ENCODE measurements around the gene GALNT9.

GRCh38 chr12:132335179-132335756 is 5.9 kb upstream of the GALNT9 start:
- TF ChIP-seq, protein P1, sequence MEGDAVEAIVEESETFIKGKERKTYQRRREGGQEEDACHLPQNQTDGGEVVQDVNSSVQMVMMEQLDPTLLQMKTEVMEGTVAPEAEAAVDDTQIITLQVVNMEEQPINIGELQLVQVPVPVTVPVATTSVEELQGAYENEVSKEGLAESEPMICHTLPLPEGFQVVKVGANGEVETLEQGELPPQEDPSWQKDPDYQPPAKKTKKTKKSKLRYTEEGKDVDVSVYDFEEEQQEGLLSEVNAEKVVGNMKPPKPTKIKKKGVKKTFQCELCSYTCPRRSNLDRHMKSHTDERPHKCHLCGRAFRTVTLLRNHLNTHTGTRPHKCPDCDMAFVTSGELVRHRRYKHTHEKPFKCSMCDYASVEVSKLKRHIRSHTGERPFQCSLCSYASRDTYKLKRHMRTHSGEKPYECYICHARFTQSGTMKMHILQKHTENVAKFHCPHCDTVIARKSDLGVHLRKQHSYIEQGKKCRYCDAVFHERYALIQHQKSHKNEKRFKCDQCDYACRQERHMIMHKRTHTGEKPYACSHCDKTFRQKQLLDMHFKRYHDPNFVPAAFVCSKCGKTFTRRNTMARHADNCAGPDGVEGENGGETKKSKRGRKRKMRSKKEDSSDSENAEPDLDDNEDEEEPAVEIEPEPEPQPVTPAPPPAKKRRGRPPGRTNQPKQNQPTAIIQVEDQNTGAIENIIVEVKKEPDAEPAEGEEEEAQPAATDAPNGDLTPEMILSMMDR (conservative IDR thresholded peaks at IDR 0.05 in 1 of 2, IDR thresholded peaks at IDR 0.05 in 1 of 2; ENCODE audit: extremely low read depth in 1 of 2, insufficient read depth in 1 of 2, low read depth in 1 of 2, low read length in 2 of 2), result no peak
- TF ChIP-seq EZH2 (IDR thresholded peaks at IDR 0.05; ENCODE audit: borderline replicate concordance, low read length), result no peak

All from mammary epithelial cell (primary cell).